ENCODE results near the gene C16orf95.
A peak's percentile ranks its signal among the peaks of the same experiment; 100 is the strongest.

C16orf95 gene

GRCh38 chr16:87278191-87279093, 38.8 kb downstream of the C16orf95 start:
- TF ChIP-seq CTBP1 (IDR thresholded peaks at IDR 0.05; ENCODE audit: borderline replicate concordance) (no peak), ELF4 (IDR thresholded peaks at IDR 0.05) (no peak), L3MBTL2 (conservative IDR thresholded peaks at IDR 0.05) (no peak), FOXM1 (IDR thresholded peaks at IDR 0.05; ENCODE audit: borderline replicate concordance) (no peak), ARNT (IDR thresholded peaks at IDR 0.05) (no peak), HDGF (IDR thresholded peaks at IDR 0.05; ENCODE audit: borderline replicate concordance) (no peak)
- TF ChIP-seq, protein P1, sequence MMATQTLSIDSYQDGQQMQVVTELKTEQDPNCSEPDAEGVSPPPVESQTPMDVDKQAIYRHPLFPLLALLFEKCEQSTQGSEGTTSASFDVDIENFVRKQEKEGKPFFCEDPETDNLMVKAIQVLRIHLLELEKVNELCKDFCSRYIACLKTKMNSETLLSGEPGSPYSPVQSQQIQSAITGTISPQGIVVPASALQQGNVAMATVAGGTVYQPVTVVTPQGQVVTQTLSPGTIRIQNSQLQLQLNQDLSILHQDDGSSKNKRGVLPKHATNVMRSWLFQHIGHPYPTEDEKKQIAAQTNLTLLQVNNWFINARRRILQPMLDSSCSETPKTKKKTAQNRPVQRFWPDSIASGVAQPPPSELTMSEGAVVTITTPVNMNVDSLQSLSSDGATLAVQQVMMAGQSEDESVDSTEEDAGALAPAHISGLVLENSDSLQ (IDR thresholded peaks at IDR 0.05) = no peak
- ChIA-PET CTCF (interaction anchor here (0.8 to 1.4 kb wide), 6 partner anchors 10 to 723 kb away, joined by 3 to 7 read pairs (median 4); partner anchors contain the start of gene MTHFSD), POLR2A (no interaction called here)
- peak; percentile 88 for DNase-seq (ENCODE audit: extremely low spot score)

DNA sequence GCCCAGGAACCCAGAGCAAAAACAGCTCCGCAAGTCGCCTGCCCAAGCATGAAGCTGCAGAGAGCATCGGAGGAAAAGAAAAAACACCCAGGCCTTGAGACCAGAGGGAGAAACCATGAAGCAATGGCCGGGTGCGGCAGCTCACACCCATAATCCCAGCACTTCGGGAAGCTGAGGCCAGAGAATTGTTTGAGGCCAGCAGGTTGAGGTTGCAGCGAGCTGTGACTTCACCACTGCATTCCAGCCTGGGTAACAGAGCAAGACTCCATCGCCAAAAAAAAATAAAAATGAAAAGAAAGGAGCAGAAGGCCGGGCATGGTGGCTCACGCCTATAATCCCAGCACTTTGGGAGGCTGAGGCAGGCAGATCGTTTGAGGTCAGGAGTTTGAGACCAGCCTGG, 40.3 kb downstream of the C16orf95 start:
- CTCF ChIA-PET = interaction anchor here (1.1 kb wide), 1 partner anchor 712 kb away, joined by 3 read pairs; no protein-coding TSS in a partner anchor
- TF ChIP-seq L3MBTL2 (conservative IDR thresholded peaks at IDR 0.05) (no peak), HDGF (IDR thresholded peaks at IDR 0.05; ENCODE audit: borderline replicate concordance) (no peak)
- POLR2A ChIA-PET = no interaction called here
- DNase-seq (ENCODE audit: extremely low spot score) = no peak

GRCh38 chr16:87276091-87276701, 41.0 kb downstream of the C16orf95 start:
- CTCF ChIA-PET = no interaction called here
- no peak for DNase-seq (ENCODE audit: extremely low spot score)
- POLR2A ChIA-PET = no interaction called here
- no peak for TF ChIP-seq FOXM1 (IDR thresholded peaks at IDR 0.05; ENCODE audit: borderline replicate concordance)
- TF ChIP-seq FOXK2 (IDR thresholded peaks at IDR 0.05) = no peak
- no peak for TF ChIP-seq ZNF384 (IDR thresholded peaks at IDR 0.05)
- no peak for TF ChIP-seq L3MBTL2 (conservative IDR thresholded peaks at IDR 0.05)
- no peak for TF ChIP-seq TARDBP (IDR thresholded peaks at IDR 0.05)
- TF ChIP-seq LEF1 (IDR thresholded peaks at IDR 0.05; ENCODE audit: borderline replicate concordance) = no peak
- no peak for TF ChIP-seq SUZ12 (IDR thresholded peaks at IDR 0.05)

DNA sequence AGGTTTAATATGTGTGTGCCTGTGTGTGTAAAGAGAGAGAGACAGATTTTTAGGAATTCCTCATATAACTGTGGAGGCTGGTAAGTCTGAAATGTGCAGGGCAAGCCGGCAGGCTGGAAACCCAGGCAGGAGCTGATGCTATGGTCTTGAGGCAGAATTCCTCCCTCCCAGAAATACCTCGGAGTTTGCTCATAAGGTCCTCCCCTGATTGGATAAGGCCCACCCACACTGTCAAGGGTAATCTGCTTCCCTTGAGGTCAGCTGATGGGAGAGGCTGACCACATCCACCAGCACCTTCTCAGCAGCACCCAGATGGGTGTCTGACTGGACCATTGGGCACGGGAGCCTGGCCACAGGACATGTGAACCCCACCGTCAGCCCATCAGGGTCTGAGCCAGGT, 42.4 kb downstream of the C16orf95 start:
- POLR2A ChIA-PET = no interaction called here
- CTCF ChIA-PET = no interaction called here

DNA sequence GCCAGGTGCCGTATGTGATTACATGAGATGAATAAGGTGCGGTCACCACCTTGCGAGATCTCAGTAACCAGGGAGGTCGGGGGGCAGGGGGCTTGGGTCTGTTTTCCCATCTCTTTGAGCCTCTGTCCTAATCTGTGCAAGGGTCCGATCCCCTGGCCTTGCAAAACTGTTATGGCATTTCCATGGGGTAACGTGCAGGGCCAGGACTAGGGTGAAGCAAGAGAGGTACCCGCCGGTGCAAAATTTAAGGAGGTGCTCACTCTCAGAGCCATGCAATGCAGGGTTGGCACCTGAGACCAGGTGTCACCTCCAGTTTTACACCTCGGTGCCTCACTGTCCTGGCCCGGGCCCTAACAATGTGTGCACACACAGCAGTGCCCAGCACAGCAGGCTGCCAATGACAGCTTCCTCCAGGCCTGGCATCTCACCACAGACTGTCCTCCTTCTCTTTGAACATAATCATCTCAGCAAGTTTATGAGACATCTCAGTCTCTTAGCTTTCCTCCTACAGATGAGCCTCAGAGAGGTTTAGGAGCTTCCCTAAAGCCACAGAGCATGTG, 43.6 kb downstream of the C16orf95 start:
- no peak for TF ChIP-seq BHLHE40 (IDR thresholded peaks at IDR 0.05; ENCODE audit: borderline replicate concordance)
- TF ChIP-seq NFRKB (IDR thresholded peaks at IDR 0.05) = no peak
- TF ChIP-seq SUZ12 (IDR thresholded peaks at IDR 0.05) = no peak
- no peak for TF ChIP-seq ZNF384 (IDR thresholded peaks at IDR 0.05)
- no peak for TF ChIP-seq FOXK2 (IDR thresholded peaks at IDR 0.05)
- TF ChIP-seq SP1 (IDR thresholded peaks at IDR 0.05) = no peak
- TF ChIP-seq ARNT (IDR thresholded peaks at IDR 0.05) = no peak
- no peak for TF ChIP-seq L3MBTL2 (conservative IDR thresholded peaks at IDR 0.05)
- no peak for TF ChIP-seq ELF4 (IDR thresholded peaks at IDR 0.05)
- TF ChIP-seq, protein P1 (IDR thresholded peaks at IDR 0.05) = no peak
- TF ChIP-seq CTBP1 (IDR thresholded peaks at IDR 0.05; ENCODE audit: borderline replicate concordance) = no peak
- TF ChIP-seq FOXM1 (IDR thresholded peaks at IDR 0.05; ENCODE audit: borderline replicate concordance) = no peak
- TF ChIP-seq HDGF (IDR thresholded peaks at IDR 0.05; ENCODE audit: borderline replicate concordance) = no peak
- TF ChIP-seq TARDBP (IDR thresholded peaks at IDR 0.05) = no peak
- no peak for TF ChIP-seq FOXA1 (IDR thresholded peaks at IDR 0.05)
- no peak for TF ChIP-seq LEF1 (IDR thresholded peaks at IDR 0.05; ENCODE audit: borderline replicate concordance)
- ChIA-PET POLR2A (no interaction called here), CTCF (no interaction called here)
- no peak for DNase-seq (ENCODE audit: extremely low spot score)

More for the DNA sequence above, 42.4 kb downstream of the C16orf95 start:
- DNase-seq (ENCODE audit: extremely low spot score) = no peak
- TF ChIP-seq SUZ12 (IDR thresholded peaks at IDR 0.05) (no peak), HDGF (IDR thresholded peaks at IDR 0.05; ENCODE audit: borderline replicate concordance) (no peak), ZNF384 (IDR thresholded peaks at IDR 0.05) (no peak), L3MBTL2 (conservative IDR thresholded peaks at IDR 0.05) (no peak), FOXA1 (IDR thresholded peaks at IDR 0.05) (no peak), FOXK2 (IDR thresholded peaks at IDR 0.05) (no peak), ARNT (IDR thresholded peaks at IDR 0.05) (no peak), BHLHE40 (IDR thresholded peaks at IDR 0.05; ENCODE audit: borderline replicate concordance) (no peak), LEF1 (IDR thresholded peaks at IDR 0.05; ENCODE audit: borderline replicate concordance) (no peak), ELF4 (IDR thresholded peaks at IDR 0.05) (no peak), FOXM1 (IDR thresholded peaks at IDR 0.05; ENCODE audit: borderline replicate concordance) (no peak), CTBP1 (IDR thresholded peaks at IDR 0.05; ENCODE audit: borderline replicate concordance) (no peak), TARDBP (IDR thresholded peaks at IDR 0.05) (no peak)
- TF ChIP-seq, protein P1 (IDR thresholded peaks at IDR 0.05) = no peak

GRCh38 chr16:87271256-87271655, 45.9 kb downstream of the C16orf95 start:
- POLR2A ChIA-PET = no interaction called here
- no peak for DNase-seq (ENCODE audit: extremely low spot score)

More at GRCh38 chr16:87271256-87271655, 45.9 kb downstream of the C16orf95 start:
- TF ChIP-seq SP1 (IDR thresholded peaks at IDR 0.05) (no peak), ARNT (IDR thresholded peaks at IDR 0.05) (no peak), ELF4 (IDR thresholded peaks at IDR 0.05) (no peak), FOXA1 (IDR thresholded peaks at IDR 0.05) (no peak), NFRKB (IDR thresholded peaks at IDR 0.05) (no peak), ZNF384 (IDR thresholded peaks at IDR 0.05) (no peak), BHLHE40 (IDR thresholded peaks at IDR 0.05; ENCODE audit: borderline replicate concordance) (no peak)
- CTCF ChIA-PET = no interaction called here

Data from HEK293T (cell line).